Stimulated activated CD8-positive, alpha-beta memory T cell treated with anti-CD3 and anti-CD28 coated beads, Interleukin-7, amount 100 ng/mL, for 48 hours (primary cell): Measurements from ENCODE around the gene RXRA.
A peak's percentile ranks its signal among the peaks of the same experiment; 100 is the strongest.

Experiments used
- DNase-seq, 2 donors: peaks; one replicate each; pipeline ENCODE4 v3.0.0-alpha.2; 2020; ENCODE audit warnings: low read depth in 1 of 2; ENCODE audit errors: extremely low read depth in 1 of 2

RXRA gene

DNA sequence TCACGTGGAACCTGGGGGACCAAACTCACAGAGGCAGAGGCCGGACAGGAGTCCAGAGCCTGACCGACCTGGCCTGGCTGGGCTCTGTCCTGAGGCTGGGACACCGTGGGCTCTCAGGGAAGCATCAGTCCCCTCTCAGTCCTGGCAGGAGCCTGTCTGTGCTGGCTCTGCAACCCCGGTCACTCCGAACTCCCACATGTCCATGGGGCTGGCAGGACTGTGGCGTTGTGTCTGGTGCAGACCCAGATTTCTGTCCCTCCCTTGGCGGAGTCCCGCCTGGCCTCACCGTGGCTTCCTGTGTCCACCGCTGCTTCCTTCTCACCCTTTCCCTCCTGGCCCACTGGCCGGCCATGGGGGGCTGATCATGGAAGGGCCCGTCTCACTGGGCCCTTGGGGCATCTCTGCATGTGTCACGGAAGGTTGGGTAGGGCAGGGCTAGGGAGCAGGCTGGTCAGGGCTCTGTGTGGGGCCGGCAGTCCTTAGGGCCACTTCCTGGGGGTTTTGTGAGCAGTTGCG lies 68.8 kb downstream of the RXRA start:
- no peak for DNase-seq

DNA sequence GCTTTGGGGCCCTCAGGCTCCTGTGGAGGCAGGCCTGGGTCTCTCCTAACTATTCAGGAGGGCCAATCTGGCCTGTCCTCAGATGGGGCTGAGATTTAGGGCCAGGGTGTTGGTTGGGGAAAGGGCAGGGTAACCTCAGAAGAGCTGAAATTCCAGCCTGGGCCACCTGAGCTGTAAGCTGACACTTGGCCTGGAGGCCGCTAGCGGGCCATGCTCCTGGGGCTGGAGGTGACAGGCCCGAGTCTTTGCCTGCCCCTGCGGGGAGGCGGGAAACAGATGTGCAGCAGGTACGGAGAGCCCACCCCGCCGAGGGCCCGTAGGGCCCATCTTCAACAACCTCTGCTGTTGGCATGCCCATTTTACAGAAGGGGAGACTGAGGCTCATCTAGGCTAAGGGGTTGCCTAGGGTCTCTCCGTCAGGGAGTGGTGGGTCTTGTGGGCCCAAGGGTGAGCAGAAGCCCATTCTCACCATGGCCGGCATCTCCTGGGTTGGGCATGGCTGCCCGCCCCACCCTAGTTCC lies 69.5 kb downstream of the RXRA start:
- DNase-seq: no peak

DNA sequence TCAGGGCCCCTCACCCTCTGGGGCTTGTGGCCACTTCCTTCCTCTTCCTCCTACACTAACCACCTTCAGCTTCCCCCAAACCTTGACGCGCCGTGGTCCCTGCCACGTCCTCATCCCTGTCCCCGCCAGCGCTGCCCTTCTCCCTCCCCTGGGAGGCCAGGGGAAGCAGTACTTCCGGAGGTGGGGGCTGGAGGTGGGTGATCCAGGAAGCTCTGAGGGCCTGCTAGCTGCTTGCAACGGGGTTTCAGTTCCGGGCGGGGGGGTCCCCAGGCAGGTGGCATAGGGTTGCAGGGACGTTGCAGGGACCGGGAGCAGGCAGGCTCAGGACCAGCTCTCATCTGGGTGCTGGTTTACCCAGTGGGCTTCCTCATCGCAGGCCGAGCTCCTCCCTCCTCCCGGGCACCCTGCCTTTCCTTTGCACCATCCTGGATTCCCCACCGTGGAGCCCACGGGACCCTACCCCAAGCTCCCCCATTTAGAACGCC lies 70.0 kb downstream of the RXRA start:
- peak; percentile 57 to 66 for DNase-seq

DNA sequence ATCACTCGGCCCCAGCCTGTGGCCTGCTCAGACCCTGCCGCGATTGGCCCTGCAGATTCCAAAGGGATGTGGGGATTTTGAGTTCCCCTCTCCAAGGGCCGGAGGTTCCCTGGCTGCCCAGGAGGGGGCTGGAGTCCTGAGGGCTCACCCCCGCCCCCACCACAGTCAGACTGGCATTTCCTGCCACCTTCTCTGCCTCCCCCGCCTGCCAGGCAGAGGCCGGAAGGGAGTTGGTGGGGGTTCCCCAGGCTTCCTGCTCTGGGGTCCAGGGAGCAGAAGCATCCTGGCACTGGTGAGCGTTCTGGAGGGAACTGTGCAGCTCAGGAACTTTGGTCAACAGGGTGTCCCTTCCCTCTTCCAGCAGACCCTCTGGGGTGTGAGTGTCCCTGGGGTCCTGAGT lies 70.6 kb downstream of the RXRA start:
- DNase-seq: no peak

DNA sequence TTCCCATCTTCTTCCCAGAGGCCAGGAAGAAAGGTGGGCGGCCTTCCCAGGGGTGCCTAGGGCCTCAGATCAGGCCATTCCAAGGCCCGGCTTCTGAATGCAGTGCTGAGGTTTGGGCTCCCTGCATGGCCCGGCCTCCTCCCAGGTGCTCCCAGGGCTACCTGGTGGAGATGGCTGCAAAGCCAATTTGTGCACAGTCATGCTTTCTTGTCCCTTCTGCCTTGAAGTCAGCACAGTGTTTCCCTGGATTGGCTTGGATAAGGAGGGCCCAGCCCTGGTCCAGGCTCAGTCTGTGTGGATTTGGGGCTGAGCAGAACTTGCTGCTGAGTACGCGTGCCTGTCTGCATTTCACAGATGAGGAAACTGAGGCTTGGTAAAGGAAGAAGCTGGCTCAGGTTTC lies 72.5 kb downstream of the RXRA start:
- DNase-seq: no peak

DNA sequence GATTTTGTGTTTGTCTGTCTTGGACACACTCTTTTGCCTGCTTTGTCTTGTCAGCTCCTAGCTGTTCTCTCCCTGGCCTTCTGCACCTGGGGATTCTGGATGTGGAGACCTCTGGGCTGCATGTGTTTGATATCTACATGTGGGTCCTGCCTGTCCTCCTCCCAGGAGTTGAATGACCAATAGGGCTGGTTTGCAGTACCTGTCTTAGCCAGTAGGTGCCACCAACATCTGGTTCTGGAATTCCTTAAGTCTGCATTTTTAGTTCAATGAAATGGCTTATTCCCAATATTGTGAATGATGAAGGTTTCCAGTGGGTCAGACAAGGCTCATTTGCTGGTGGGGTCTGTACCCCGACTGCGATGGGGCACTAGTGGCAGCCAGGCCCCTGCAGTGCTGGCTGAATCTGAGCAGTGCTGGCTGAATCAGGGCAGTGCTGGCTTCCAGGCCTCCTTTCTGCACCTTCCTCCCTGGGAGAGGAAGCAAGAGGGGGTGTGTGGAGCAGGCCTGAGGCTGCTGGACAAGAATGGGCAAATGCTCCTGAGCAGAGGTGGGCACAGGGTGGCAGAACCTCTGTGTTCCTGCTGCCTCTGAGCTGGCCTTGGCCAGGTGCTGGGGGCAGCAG lies 73.3 kb downstream of the RXRA start:
- no peak for DNase-seq

DNA sequence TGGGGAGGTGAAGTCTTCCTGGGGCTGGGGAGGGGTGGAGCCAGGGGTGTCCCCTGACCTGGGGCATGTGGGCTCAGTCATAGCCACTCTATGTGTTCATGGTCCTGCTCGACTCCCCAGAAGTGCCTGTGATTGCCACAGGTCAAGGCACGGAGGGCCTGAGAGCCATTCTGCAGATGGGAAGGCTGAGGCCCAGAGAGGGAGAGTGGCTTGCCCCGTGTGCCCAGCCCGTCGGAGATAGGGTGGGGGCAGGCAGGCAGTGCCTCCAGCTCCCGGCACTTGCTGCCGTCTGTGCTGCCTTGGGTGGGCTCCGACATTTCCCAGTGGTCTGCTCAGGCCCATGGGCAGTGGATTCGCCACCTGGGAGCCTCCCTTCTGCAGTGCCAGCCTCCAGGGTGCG lies 74.0 kb downstream of the RXRA start:
- DNase-seq: no peak

DNA sequence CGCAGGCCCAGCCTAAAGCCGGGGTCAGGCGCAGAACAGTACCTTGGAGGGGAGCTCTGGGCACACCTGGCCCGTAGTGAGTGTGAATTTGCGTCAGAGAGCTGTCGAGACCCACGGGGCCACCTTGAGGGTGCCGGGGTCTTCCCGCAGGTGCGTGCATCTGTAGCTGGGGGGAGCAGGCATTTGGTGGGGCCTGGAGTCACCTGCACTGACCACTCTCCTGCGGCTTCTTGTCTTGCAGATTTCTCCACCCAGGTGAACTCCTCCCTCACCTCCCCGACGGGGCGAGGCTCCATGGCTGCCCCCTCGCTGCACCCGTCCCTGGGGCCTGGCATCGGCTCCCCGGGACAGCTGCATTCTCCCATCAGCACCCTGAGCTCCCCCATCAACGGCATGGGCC lies 75.1 kb downstream of the RXRA start:
- DNase-seq: no peak

DNA sequence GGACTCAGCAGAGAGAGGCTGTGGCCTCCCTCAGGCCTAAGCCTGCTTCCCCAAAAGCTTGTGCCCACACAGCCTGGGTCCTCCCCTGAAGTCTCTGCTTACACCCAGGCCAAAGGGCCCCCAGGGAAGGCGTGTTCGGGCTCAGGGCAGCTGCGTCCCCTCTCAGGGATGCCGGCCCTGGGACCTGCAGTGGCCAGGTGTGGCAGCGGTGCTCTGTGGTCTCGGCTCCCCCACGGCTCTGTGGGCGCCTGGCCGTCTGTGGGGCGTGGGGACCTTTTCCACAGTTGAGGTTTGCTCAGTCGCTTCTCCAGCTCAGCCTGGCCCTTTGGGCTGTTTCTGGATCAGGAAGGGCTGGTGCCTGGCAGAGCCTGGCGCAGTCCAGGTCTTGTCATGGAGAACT lies 75.9 kb downstream of the RXRA start:
- DNase-seq: no peak

DNA sequence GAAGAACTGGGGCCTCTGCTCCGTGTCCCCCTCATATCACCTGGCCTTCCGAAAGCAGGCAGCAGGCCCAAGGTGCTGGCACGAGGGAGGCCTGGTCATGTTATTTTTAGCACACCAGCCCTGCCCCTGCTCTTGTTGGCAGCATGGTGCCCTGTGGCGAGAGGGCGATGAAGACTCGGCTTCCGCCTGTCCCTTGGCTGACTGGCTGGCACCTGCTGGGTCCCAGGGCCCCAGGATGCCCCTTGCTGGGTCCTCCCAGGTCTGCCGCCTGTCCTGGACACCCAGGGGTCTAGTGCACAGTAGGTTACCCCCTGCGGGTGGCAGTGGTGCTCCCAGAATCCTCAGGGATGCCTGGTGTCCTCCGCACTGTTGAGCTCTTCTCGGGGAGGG lies 77.0 kb downstream of the RXRA start:
- no peak for DNase-seq

DNA sequence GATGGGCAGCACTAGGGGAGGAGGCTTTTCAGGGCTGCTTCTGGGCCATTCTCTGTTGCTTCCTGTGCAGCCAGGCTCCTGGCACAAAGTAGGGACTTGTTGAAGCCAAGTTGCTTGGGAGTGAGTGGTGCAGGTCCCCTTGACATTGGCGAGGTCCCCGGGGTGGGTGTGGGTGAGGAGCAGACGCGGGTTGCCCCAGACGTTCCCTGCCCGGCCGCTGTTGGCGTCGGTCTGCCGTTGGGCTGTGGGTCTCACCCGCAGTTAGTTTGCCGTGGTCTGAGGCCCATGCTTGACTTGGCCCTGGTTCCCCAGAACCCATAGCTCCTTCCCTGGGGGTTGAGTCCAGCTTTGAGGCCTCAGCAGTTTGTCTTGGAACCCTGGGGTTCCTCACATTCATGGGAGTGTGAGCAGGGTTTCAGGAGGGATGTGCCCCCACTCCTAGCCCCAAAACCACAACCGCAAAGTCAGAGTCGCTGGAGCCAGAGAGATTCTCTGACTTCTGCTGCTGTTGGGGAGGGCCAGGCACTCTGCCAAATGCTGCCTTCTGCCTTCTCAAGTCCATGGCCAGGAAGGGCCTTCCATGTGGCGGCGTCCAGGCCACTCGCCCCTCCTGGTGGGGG lies 77.5 kb downstream of the RXRA start:
- DNase-seq: no peak

DNA sequence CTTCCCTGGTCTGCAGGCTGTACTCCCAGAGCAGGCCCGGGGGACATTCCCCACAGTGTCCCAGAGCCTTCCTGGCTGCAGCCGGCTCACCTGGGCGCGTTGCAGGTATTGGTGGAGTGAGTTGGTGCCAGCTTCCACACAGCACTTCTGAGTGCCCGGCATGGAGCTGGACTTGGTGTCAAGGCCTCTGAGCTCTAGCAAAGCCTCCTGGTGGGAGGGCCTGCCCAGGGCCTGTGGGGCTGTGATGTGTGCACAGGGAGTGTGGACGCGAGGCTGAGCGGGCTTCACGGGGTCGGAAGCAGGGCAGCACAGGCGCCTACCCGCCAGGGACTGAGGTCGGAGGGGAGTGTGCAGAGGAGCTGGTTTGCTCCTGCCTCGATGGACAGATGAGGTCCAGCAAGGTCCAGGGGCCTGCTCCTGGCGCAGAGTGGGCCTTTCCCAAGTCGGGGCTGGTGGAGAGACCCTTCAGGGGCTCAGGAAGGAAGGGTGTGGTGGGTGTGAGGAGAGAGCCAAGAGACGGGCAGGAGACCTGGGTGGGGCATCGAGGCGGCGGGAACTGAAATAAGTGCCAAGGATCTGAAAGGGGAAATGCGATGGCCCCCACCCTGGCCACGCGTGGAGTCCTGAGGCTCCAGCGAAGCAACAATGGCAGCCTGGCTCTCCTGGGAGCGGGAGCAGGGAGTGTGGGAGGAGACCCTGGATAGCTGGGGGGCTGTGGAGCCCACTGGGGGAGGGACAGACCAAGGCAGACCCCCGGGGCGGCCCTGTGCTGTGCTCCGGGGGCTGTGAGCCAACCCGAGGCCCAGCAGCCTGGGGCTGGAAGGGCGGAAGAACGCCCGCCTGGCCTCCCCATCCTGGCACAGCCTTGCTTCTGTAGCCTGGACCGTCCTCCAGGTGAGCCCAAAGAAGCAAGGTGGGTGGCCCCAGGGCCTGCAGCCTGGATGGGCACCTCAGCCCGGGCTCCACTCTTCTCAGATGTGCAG lies 78.4 kb downstream of the RXRA start:
- DNase-seq: no peak

DNA sequence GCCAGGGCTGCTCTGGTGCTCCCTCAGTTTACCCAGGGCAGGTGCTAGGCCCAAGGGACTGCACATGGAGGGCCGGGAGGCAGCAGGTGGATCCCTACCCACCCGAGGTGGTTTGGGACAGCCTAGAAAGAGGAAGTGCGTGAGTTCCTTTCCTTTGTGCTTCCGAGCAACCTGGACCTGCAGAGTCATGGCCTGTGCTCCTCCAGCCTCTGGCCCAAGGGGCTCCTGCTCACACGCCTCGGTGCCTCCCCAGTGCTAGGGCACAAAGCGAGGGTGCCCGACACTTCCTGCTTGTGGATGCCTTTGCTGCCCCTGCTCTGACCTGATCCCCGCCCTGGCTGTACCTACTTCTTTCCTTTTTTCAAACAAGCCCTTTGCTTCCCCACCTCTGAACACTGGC lies 79.3 kb downstream of the RXRA start:
- no peak for DNase-seq

DNA sequence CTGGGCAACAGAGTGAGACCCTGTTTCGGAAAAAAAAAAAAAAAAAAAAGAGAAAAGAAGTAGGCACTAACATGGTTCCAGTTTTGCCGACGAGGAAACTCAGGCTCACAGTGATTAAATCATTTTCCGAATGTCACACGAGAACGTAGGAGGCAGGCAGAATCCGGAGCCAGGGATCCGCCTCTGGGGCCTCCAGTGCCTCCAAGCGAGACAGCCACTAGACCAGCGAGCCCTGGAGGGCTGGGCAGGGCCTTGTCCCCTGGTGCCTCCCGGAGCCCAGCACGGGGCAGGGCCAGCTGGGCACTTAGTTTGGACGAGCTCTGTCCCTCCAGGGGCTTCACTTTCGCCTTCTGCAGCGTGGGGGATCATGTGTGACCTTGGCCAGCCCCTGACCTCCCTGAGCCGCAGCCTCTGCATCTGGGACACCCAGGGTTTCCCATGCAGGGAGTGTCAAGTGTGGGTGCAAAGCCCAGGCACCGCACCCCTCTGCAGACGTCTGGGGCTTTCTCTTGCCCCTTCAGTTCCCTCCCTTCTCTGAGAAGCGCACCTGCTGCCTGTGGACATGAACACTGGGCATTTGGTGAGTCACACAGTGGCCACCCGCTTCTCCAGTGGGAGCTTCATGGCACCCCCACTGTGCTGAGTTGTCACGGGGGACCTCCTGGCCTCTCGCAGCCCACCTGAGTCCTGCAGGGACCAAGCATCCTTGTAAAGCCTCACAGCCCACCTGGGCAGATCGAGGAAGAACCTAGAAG lies 80.3 kb downstream of the RXRA start:
- DNase-seq: no peak

DNA sequence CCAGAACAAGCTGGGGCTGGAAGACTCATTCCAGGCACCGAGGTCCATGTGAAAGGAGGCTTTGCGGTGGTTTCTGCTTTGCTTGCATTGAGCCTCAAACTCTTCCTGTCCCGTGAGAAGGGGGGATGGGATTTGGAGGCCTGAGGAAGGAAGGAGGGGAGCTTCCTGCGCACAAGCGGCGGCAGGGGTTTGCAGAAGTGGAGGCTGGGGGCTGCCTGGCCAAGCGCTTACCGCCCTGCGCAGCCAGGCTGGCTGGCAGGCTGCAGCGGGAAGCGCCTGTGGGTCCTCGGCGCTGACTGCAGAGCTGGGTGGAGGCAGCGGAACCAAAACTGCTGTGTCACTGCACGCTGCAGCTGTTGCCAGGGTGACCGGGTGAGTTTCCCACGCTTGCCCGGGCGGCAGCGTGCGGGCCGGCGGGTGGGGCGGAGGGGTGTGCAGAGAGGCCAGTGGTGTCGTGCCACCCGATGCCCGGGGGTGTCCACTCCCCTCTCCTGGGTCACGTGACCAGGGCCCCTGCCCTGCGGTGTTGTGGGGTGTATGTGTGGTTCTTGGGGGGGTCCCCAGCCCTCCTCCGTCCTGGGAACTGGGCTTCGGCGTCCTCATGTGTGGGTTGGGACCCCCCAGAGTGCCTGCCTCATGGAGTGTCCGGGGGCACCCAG lies 81.0 kb downstream of the RXRA start:
- DNase-seq: peak; percentile 57 to 62

DNA sequence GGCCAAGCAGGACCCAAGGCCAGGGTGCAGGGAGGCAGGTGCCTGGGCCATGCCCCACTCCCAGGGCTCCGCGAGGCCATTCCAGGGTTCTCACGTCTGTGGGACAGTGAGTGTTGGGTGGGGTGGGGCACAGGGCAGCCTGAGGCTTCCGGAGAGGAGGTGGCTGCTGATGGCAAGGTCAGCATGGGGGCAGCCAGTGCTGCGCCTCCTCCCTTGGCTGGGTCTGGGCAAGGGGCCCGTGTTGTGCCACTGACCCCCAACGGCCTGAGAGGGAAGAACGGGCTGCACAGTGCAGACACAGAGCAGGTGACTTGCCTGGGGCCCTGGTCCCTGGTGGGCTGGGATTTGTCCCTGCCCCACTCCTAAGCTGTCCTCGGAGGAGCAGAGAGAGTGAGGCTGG lies 82.1 kb downstream of the RXRA start:
- DNase-seq: no peak

DNA sequence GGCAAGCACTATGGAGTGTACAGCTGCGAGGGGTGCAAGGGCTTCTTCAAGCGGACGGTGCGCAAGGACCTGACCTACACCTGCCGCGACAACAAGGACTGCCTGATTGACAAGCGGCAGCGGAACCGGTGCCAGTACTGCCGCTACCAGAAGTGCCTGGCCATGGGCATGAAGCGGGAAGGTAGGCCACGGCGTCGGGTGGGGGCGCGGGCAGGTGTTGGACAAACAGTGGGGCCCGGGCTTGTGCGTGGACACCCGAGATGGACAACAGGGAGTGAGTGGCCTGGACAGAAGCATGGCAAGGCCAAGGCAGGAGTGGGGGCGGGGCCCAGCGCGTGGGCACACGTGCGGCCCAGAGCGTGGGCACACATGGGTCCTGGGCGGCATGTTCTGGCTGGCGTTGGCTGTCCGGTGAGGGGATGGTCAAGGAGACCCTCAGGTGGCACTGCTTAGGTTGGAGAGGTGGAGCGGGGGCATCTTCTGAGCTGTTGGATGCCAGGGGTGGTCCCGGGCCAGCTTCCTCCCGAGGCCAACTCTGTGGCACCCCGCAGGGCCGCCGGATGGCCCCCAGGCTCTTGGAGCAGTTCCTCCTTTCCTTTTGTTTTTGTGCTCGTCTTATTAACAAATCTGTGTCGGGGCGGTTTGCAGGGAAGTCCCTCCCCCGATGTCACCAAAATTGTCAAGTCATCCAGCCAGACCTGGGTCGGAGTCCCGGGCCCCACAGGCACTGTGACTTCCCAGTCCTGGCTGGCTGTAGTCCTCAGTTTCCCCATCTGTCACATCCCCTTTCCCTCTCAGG lies 82.9 kb downstream of the RXRA start:
- DNase-seq: no peak

DNA sequence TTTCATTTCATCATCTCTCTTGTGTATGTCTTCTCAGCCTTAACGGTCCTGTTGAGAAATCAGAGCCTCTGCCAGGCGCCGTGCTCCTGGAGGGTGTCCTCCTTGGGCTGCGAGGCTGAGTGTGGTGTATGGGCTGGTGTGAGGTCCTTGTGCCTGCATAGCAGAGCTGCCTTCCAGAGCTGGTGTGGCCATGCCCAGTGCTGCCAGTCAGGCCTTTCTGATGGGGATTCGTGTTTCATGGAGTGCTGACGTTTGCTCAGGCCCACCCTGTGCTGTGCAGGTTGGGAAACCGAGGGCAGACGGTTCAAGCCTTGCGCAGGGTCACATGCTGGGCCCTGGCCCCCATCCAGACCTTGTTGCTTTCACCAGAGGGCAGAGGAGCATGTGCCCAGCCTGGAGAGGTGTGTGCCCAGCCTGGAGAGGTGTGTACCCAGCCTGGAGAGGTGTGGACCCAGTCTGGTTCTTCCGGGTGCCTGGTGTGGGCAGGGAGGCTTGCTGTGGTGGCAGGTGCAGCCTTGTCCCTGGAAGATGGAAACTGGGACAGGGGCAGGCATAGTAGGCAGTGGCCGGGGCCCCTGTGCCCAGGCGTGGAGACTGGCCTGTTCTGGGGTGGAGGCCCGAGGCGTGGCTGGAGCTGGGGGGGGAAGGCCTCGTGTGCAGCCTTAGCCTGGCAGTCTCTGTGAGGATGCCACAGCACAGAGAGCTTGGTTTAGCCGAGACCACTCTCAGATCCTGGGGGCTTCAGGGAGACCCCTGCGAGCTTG lies 84.0 kb downstream of the RXRA start:
- DNase-seq: no peak

DNA sequence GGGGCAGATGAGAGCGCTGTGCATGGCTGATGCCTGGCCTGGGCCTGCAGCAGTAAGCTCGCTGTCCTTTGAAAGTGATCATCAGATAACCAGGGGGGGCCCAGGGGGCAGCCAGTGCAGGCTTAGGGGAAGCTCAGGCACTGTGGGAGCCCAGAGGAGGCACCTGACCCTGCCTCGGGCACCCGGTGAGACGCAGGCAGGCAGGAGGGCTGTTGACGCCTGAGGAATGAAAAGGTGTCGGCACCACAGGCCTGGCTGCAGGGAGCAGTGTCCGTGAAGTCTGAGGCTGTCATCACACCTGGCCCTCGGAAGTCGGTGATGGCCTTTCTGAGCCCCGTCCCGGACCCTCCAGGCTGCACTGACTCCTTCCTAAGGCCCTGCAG lies 84.6 kb downstream of the RXRA start:
- no peak for DNase-seq
